SK-N-SH (cell line): ENCODE data around the gene ACTN4. TPM values are rescaled to one million over a fixed set of nuclear protein-coding genes. Genes with fewer than 3 reads are reported as not detected.

Source experiments
- CTCF ChIA-PET: fragments of 300-600, 350-600 bp; formaldehyde crosslinking; extraction: SDS; loops from one replicate; lab custom pipeline; 2021; lab: Yijun Ruan, JAX
- POLR2A ChIA-PET: fragments of 350-600 bp; sonication (Branson Sonifier 250); formaldehyde crosslinking; extraction: SDS; loops from one replicate; lab custom pipeline; 2020; ENCODE audit warnings: antibody characterized with exemption, inconsistent platforms; lab: Yijun Ruan, JAX
- DNase-seq: peaks from one replicate; pipeline ENCODE4 v3.0.0; 2012
- H2AFZ ChIP-seq: fragments of 200-600 bp; sonication (generic); 2 replicates; pipeline ENCODE4 v1.8.1; 2016; ENCODE audit warnings: antibody characterized with exemption, mild to moderate bottlenecking, low read depth
- H3F3A ChIP-seq: fragments of 200-600 bp; sonication (generic); replicated peaks from 2 replicates; pipeline ENCODE3; 2016; ENCODE audit warnings: antibody characterized with exemption, mild to moderate bottlenecking; ENCODE audit not compliant: insufficient read depth
- H3K27ac ChIP-seq, 2 experiments: fragments of 200-500 bp in 1 of 2; fragments of 200-600 bp in 1 of 2; sonication (Bioruptor generic) in 1 of 2; sonication (generic), shearing (Covaris generic) in 1 of 2; 2 replicates each; pipeline versions ENCODE4 v1.5.1 to v1.6.1; 2014 to 2016; ENCODE audit warnings: low read depth in 2 of 2, inconsistent platforms in 1 of 2, low read length in 1 of 2, mild to moderate bottlenecking in 1 of 2, mixed read lengths in 1 of 2
- H3K27me3 ChIP-seq: fragments of 200-600 bp; sonication (generic), shearing (Covaris generic); 2 replicates; pipeline ENCODE4 v1.6.1; 2016; ENCODE audit warnings: mixed run types; ENCODE audit not compliant: insufficient read depth
- H3K36me3 ChIP-seq, 2 experiments: fragments of 200-500 bp in 1 of 2; fragments of 200-600 bp in 1 of 2; sonication (Bioruptor generic) in 1 of 2; sonication (generic) in 1 of 2; replicated peaks in 1 of 2; 2 replicates each; pipeline versions ENCODE3 to v1.5.1; 2014 to 2016; ENCODE audit warnings: low read length in 1 of 2, mild to moderate bottlenecking in 1 of 2; ENCODE audit not compliant: insufficient read depth in 2 of 2, control insufficient read depth in 1 of 2
- H3K4me1 ChIP-seq, 2 experiments: fragments of 200-500 bp in 1 of 2; fragments of 200-600 bp in 1 of 2; sonication (Bioruptor generic) in 1 of 2; sonication (generic), shearing (Covaris generic) in 1 of 2; 2 replicates each; pipeline versions ENCODE4 v1.5.1 to v1.6.1; 2014 to 2016; ENCODE audit warnings: low read depth in 1 of 2, low read length in 1 of 2, mixed run types in 1 of 2; ENCODE audit not compliant: insufficient read depth in 2 of 2, control insufficient read depth in 1 of 2
- H3K4me2 ChIP-seq: fragments of 200-600 bp; sonication (generic), shearing (Covaris generic); 2 replicates; pipeline ENCODE4 v1.6.1; 2017; ENCODE audit warnings: mixed run types
- H3K4me3 ChIP-seq, 2 experiments: fragments of 200-500 bp in 1 of 2; fragments of 200-600 bp in 1 of 2; sonication (Bioruptor generic) in 1 of 2; sonication (generic), shearing (Covaris generic) in 1 of 2; 2 replicates each; pipeline versions ENCODE4 v1.5.1 to v1.8.1; 2014 to 2016; ENCODE audit warnings: low read depth in 2 of 2, inconsistent platforms in 1 of 2, low read length in 1 of 2, mild to moderate bottlenecking in 1 of 2, mixed read lengths in 1 of 2, moderate library complexity in 1 of 2
- H3K79me2 ChIP-seq: fragments of 200-600 bp; sonication (generic); 2 replicates; pipeline ENCODE4 v1.8.1; 2017; ENCODE audit warnings: mild to moderate bottlenecking; ENCODE audit not compliant: insufficient read depth
- H3K9ac ChIP-seq: fragments of 200-600 bp; sonication (generic); 2 replicates; pipeline ENCODE4 v1.6.1; 2017; ENCODE audit warnings: mixed run types
- H3K9me2 ChIP-seq: fragments of 200-600 bp; sonication (generic); 2 replicates; pipeline ENCODE4 v1.6.1; 2017; ENCODE audit warnings: mixed run types
- H3K9me3 ChIP-seq: fragments of 200-600 bp; sonication (generic); 2 replicates; pipeline ENCODE4 v1.6.1; 2017; ENCODE audit warnings: mixed run types, mild to moderate bottlenecking, moderate library complexity
- H4K20me1 ChIP-seq: fragments of 200-600 bp; sonication (generic); 2 replicates; pipeline ENCODE4 v1.6.1; 2017; ENCODE audit warnings: mild to moderate bottlenecking, mixed run types; ENCODE audit not compliant: insufficient read depth
- CHD2 ChIP-seq: fragments of 150-350 bp; IDR thresholded peaks from 2 replicates; pipeline ENCODE4 v1.6.1; 2018; ENCODE audit warnings: low read length; ENCODE audit not compliant: partially characterized antibody
- EP300 ChIP-seq, 2 experiments: IDR thresholded peaks; 2 replicates each; pipeline versions ENCODE4 v1.4.0 to v1.6.1; 2012; ENCODE audit warnings: borderline replicate concordance in 1 of 2, low read depth in 1 of 2, low read length in 1 of 2
- EZH2phosphoT487 ChIP-seq: fragments of 200-600 bp; sonication (generic); IDR thresholded peaks from 2 replicates; pipeline ENCODE4 v1.6.1; 2017; ENCODE audit warnings: low read depth, mixed run types, mild to moderate bottlenecking, antibody characterized with exemption, moderate library complexity, borderline replicate concordance
- FOXM1 ChIP-seq: IDR thresholded peaks from 2 replicates; pipeline ENCODE4 v1.4.0; 2012; ENCODE audit warnings: low read depth, mild to moderate bottlenecking
- GATA2 ChIP-seq: sonication (generic); formaldehyde crosslinking; IDR thresholded peaks from 2 replicates; pipeline ENCODE4 v1.5.0; 2020; ENCODE audit warnings: mild to moderate bottlenecking, missing genetic modification reagents
- IRF3 ChIP-seq: fragments of 150-350 bp; IDR thresholded peaks from 2 replicates; pipeline ENCODE4 v1.6.1; 2016; ENCODE audit warnings: mild to moderate bottlenecking, low read depth, low read length
- JUND ChIP-seq: IDR thresholded peaks from 2 replicates; pipeline ENCODE4 v1.4.0; 2012
- MEF2A ChIP-seq: IDR thresholded peaks from 2 replicates; pipeline ENCODE4 v1.4.0; 2012; ENCODE audit warnings: low read depth, borderline replicate concordance
- NFIC ChIP-seq: IDR thresholded peaks from 2 replicates; pipeline ENCODE4 v1.4.0; 2012; ENCODE audit warnings: borderline replicate concordance
- NRF1 ChIP-seq: IDR thresholded peaks from 2 replicates; pipeline ENCODE4 v1.6.1; 2012; ENCODE audit warnings: low read depth, mild to moderate bottlenecking, low read length
- PBX3 ChIP-seq: IDR thresholded peaks from 2 replicates; pipeline ENCODE4; 2012
- RCOR1 ChIP-seq: fragments of 150-350 bp; IDR thresholded peaks from 2 replicates; pipeline ENCODE4 v1.6.1; 2017; ENCODE audit warnings: antibody characterized with exemption, low read length
- RFX5 ChIP-seq: IDR thresholded peaks from 2 replicates; pipeline ENCODE4 v1.6.1; 2012; ENCODE audit warnings: mild to moderate bottlenecking, improper control_type of control experiment, low read length
- RXRA ChIP-seq: IDR thresholded peaks from 2 replicates; pipeline ENCODE4 v1.4.0; 2012; ENCODE audit warnings: low read depth, mild to moderate bottlenecking, borderline replicate concordance
- TAF1 ChIP-seq: IDR thresholded peaks from 2 replicates; pipeline ENCODE4 v1.6.1; 2012; ENCODE audit warnings: low read depth, mild to moderate bottlenecking, low read length, moderate library complexity, borderline replicate concordance
- TCF12 ChIP-seq: IDR thresholded peaks from 2 replicates; pipeline ENCODE4 v1.4.0; 2012
- YY1 ChIP-seq: IDR thresholded peaks from 2 replicates; pipeline ENCODE4 v1.4.0; 2012; ENCODE audit warnings: low read depth, mild to moderate bottlenecking
- WGBS: methylation state at CpG from one replicate; pipeline ENCODE4 v1.1.6; 2017; ENCODE audit warnings: low lambda C conversion rate; 5-methylcytosine and 5-hydroxymethylcytosine counted together
- polyA plus RNA-seq, 3 experiments: library from polyadenylated mRNA; depleted of rRNA; stranded (reverse); fragments of >200 nt; gene quantifications; 2 replicates each; pipeline ENCODE4 v1.2.3, GENCODE V29; 2012
- TF ChIP-seq, protein P1 (sequence below): IDR thresholded peaks from 2 replicates; pipeline ENCODE4 v1.4.0; 2012; ENCODE audit warnings: low read depth, borderline replicate concordance
- TF ChIP-seq, protein P2 (sequence below): IDR thresholded peaks from 2 replicates; pipeline ENCODE4 v1.6.1; 2012; ENCODE audit warnings: mild to moderate bottlenecking, low read depth, low read length, moderate library complexity

The ACTN4 gene
- polyA plus RNA-seq, 1 of the 3 experiments (the other 2 are of a cell fraction): 598 TPM

DNA sequence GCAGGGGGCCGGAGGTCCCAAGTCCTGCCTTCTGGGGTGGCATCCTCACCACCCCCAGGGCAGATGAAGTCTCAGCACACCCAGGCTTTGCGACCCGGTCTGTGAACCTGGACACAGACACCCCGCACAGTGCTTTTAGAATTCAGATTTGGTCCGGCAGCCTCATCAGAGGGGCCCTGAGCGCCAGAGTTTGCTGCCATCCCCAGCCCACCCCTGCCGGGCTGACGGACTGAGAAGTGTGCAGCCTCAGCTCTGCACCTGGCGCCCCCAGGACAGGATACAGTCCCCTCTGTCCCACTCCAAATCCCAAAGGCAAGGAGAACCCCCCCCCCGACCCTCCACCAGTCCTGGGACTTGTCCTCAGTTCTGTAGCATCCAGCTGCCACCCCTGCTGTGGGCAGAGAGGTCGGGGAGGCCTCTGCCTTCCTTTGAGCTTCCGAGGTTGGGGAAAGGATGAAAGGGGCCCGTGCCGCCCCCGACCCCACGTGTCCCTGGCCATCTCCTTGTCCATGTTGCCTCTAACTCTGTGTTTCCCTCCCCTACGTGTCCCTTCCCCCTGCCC lies 79.9 kb downstream of the ACTN4 start:
- Histone ChIP-seq H3K4me1 (no peaks in the 10 kb centered on the region), H3K9me2 (no peaks in the 10 kb centered on the region), H3K9me3 (no peaks in the 10 kb centered on the region), H3K9ac (no peak overlapping the region), H3K4me3 (no peak overlapping the region), H3K36me3 (peaks cover 53 to 86% of the 10 kb centered on the region in 2 experiments), H3F3A (peaks cover 33% of the 10 kb centered on the region), H3K4me2 (no peak overlapping the region), H3K27ac (no peak overlapping the region), H3K79me2 (peaks cover 10% of the 10 kb centered on the region), H4K20me1 (0 out of 2 replicates have a peak, but pooled peaks cover 6% of the 10 kb centered on the region), H2AFZ (no peak overlapping the region), H3K27me3 (no peaks in the 10 kb centered on the region)
- ChIA-PET POLR2A (no interaction called here), CTCF (interaction anchor here (1.2 kb wide), 1 partner anchor 203 kb away, joined by 4 read pairs; the partner anchor contains the start of genes MRPS12 and SARS2)
- TF ChIP-seq TCF12 (no peak), NRF1 (no peak), GATA2 (no peak), EZH2phosphoT487 (no peak), RFX5 (no peak), MEF2A (no peak), CHD2 (no peak), RXRA (no peak), YY1 (no peak), JUND (no peak), TAF1 (no peak), FOXM1 (no peak), EP300 (IDR thresholded peaks at IDR 0.05; ENCODE audit: borderline replicate concordance in 1 of 2, low read depth in 1 of 2, low read length in 1 of 2) (no peak), RCOR1 (no peak), NFIC (no peak), IRF3 (no peak), PBX3 (no peak)
- TF ChIP-seq, protein P1, sequence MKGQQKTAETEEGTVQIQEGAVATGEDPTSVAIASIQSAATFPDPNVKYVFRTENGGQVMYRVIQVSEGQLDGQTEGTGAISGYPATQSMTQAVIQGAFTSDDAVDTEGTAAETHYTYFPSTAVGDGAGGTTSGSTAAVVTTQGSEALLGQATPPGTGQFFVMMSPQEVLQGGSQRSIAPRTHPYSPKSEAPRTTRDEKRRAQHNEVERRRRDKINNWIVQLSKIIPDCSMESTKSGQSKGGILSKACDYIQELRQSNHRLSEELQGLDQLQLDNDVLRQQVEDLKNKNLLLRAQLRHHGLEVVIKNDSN: no peak
- TF ChIP-seq, protein P2, sequence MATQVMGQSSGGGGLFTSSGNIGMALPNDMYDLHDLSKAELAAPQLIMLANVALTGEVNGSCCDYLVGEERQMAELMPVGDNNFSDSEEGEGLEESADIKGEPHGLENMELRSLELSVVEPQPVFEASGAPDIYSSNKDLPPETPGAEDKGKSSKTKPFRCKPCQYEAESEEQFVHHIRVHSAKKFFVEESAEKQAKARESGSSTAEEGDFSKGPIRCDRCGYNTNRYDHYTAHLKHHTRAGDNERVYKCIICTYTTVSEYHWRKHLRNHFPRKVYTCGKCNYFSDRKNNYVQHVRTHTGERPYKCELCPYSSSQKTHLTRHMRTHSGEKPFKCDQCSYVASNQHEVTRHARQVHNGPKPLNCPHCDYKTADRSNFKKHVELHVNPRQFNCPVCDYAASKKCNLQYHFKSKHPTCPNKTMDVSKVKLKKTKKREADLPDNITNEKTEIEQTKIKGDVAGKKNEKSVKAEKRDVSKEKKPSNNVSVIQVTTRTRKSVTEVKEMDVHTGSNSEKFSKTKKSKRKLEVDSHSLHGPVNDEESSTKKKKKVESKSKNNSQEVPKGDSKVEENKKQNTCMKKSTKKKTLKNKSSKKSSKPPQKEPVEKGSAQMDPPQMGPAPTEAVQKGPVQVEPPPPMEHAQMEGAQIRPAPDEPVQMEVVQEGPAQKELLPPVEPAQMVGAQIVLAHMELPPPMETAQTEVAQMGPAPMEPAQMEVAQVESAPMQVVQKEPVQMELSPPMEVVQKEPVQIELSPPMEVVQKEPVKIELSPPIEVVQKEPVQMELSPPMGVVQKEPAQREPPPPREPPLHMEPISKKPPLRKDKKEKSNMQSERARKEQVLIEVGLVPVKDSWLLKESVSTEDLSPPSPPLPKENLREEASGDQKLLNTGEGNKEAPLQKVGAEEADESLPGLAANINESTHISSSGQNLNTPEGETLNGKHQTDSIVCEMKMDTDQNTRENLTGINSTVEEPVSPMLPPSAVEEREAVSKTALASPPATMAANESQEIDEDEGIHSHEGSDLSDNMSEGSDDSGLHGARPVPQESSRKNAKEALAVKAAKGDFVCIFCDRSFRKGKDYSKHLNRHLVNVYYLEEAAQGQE: no peak
- 94% methylated on average over 15 of the region's 17 CpGs for WGBS
- DNase-seq: no peak
